GM13977 (cell line): ENCODE data around the gene IL22RA1.

ENCODE experiments used
- DNase-seq: peaks from one replicate; pipeline ENCODE4 v3.0.0; 2012; ENCODE audit warnings: low spot score
- CTCF ChIP-seq: IDR thresholded peaks from 2 replicates; pipeline ENCODE4 v1.5.1; 2012; ENCODE audit warnings: mild to moderate bottlenecking, control low read depth; ENCODE audit not compliant: insufficient read depth; ENCODE audit errors: extremely low read depth, missing control alignments
- in situ Hi-C: fragments of 300-500 bp; cut with MboI; formaldehyde crosslinking; loops from one replicate; pipeline ENCODE4 v1.12.0; 2022; ENCODE audit warnings: low sequenced_read_pairs, low pct_unique_long_range_greater_than_20kb, mixed read lengths, inconsistent platforms; ENCODE audit not compliant: unreplicated experiment

The IL22RA1 gene

GRCh38 chr1:24102961-24103360, 40.0 kb downstream of the IL22RA1 start:
- no peak for DNase-seq
- in situ Hi-C loops: no loop called here
- no peak for TF ChIP-seq CTCF

- TF ChIP-seq CTCF: no peak
- in situ Hi-C loops: no loop called here
- DNase-seq: no peak
Measured at GRCh38 chr1:24101796-24102586, 40.9 kb downstream of the IL22RA1 start.

- in situ Hi-C loops: no loop called here
- no peak for TF ChIP-seq CTCF
- no peak for DNase-seq
Measured at GRCh38 chr1:24100945-24101737, 41.8 kb downstream of the IL22RA1 start.

- TF ChIP-seq CTCF: no peak
- no peak for DNase-seq
- in situ Hi-C loops: no loop called here
Measured at GRCh38 chr1:24098943-24099638, 43.8 kb downstream of the IL22RA1 start.

- TF ChIP-seq CTCF: no peak
- DNase-seq: no peak
- in situ Hi-C loops: no loop called here
Measured at GRCh38 chr1:24098102-24098501, 44.8 kb downstream of the IL22RA1 start.

GRCh38 chr1:24097663-24098062, 45.3 kb downstream of the IL22RA1 start:
- TF ChIP-seq CTCF: no peak
- in situ Hi-C loops: no loop called here
- DNase-seq: no peak
